Activated T-helper 17 cell treated with anti-CD3 and anti-CD28 coated beads, Interleukin-2, amount 50 U/mL, for 72 hours (primary cell): ENCODE results near the gene TSPAN2. TPM values are rescaled to one million over a fixed set of nuclear protein-coding genes. Genes with fewer than 3 reads are reported as not detected.

ENCODE experiments used
- ATAC-seq: fragments of 150-1000 bp; cut with Tn5 transposase; replicated peaks from 2 replicates; pipeline ENCODE4 v1.10.0; 2021; ENCODE audit warnings: mild to moderate bottlenecking, moderate library complexity
- H3K27ac Mint-ChIP-seq: one replicate; pipeline ENCODE4 v1.8.0; 2022; ENCODE audit warnings: mixed read lengths
- H3K27me3 Mint-ChIP-seq: one replicate; pipeline ENCODE4 v1.8.0; 2022; ENCODE audit warnings: mixed read lengths
- H3K36me3 Mint-ChIP-seq: one replicate; pipeline ENCODE4 v1.8.0; 2022; ENCODE audit warnings: low read depth, mild to moderate bottlenecking, mixed read lengths
- H3K4me1 Mint-ChIP-seq: one replicate; pipeline ENCODE4 v1.8.0; 2022; ENCODE audit warnings: mixed read lengths
- H3K4me3 Mint-ChIP-seq: one replicate; pipeline ENCODE4 v1.8.0; 2022; ENCODE audit warnings: mild to moderate bottlenecking, mixed read lengths
- H3K9me3 Mint-ChIP-seq: one replicate; pipeline ENCODE4 v1.8.0; 2022; ENCODE audit warnings: mixed read lengths
- total RNA-seq, 2 donors: library from RNA; stranded (reverse); gene quantifications; one replicate each; pipeline ENCODE4 v1.2.3, GENCODE V29; 2022

Gene TSPAN2
- total RNA-seq, 2 donors from 2014 or later: 0.95 to 2.5 TPM

GRCh38 chr1:115121793-115122192 is 32.5 kb upstream of the TSPAN2 start:
- H3K27ac Mint-ChIP-seq: no peak overlapping the region
- H3K4me1 Mint-ChIP-seq: no peaks in the 10 kb centered on the region
- peaks cover 10% of the 10 kb centered on the region for H3K9me3 Mint-ChIP-seq
- H3K36me3 Mint-ChIP-seq: no peaks in the 10 kb centered on the region
- H3K4me3 Mint-ChIP-seq: no peak overlapping the region
- peaks cover 28% of the 10 kb centered on the region for H3K27me3 Mint-ChIP-seq
- no peak for ATAC-seq

GRCh38 chr1:115120296-115120695 is 31.0 kb upstream of the TSPAN2 start:
- Mint-ChIP-seq H3K9me3 (peaks cover 10% of the 10 kb centered on the region), H3K4me3 (no peak overlapping the region), H3K36me3 (no peaks in the 10 kb centered on the region), H3K27me3 (peaks cover 28% of the 10 kb centered on the region), H3K27ac (no peak overlapping the region), H3K4me1 (no peaks in the 10 kb centered on the region)
- no peak for ATAC-seq

DNA sequence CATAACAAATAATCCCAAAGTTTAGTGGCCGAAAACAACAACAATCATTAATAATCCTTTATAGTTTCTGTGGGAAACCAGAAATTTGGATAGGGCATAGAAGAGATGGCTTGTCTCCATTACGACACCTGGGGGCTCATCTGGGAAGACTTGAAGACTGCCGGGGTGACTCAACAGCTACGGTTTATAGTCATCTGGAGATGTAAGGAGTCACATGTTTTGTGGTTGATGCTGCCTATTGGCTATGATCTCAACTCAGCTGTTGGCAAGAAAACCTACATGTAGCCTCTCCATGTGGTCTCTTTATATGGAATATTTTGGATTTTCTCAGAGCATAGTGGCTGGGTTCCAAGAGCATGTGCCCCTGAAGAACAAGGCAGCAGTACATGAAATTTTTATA is 29.3 kb upstream of the TSPAN2 start:
- H3K27me3 Mint-ChIP-seq: peaks cover 19% of the 10 kb centered on the region
- no peak overlapping the region for H3K27ac Mint-ChIP-seq
- H3K36me3 Mint-ChIP-seq: no peaks in the 10 kb centered on the region
- no peaks in the 10 kb centered on the region for H3K4me1 Mint-ChIP-seq
- no peak overlapping the region for H3K4me3 Mint-ChIP-seq
- peaks cover 10% of the 10 kb centered on the region for H3K9me3 Mint-ChIP-seq
- ATAC-seq: no peak

GRCh38 chr1:115118086-115118485 is 28.8 kb upstream of the TSPAN2 start:
- Mint-ChIP-seq H3K4me3 (no peak overlapping the region), H3K36me3 (no peaks in the 10 kb centered on the region), H3K9me3 (peaks cover 8% of the 10 kb centered on the region), H3K27ac (no peak overlapping the region), H3K4me1 (no peaks in the 10 kb centered on the region), H3K27me3 (peaks cover 17% of the 10 kb centered on the region)
- ATAC-seq: no peak

- Mint-ChIP-seq H3K36me3 (no peaks in the 10 kb centered on the region), H3K27ac (no peak overlapping the region), H3K4me3 (no peak overlapping the region), H3K4me1 (no peaks in the 10 kb centered on the region), H3K27me3 (peaks cover 15% of the 10 kb centered on the region), H3K9me3 (peaks cover 7% of the 10 kb centered on the region)
- ATAC-seq: no peak
Measured at GRCh38 chr1:115117298-115117697, 28.0 kb upstream of the TSPAN2 start.

- ATAC-seq: no peak
- peaks cover 7% of the 10 kb centered on the region for H3K27me3 Mint-ChIP-seq
- H3K36me3 Mint-ChIP-seq: no peaks in the 10 kb centered on the region
- no peaks in the 10 kb centered on the region for H3K4me1 Mint-ChIP-seq
- no peak overlapping the region for H3K4me3 Mint-ChIP-seq
- no peak overlapping the region for H3K27ac Mint-ChIP-seq
- no peaks in the 10 kb centered on the region for H3K9me3 Mint-ChIP-seq
Measured at GRCh38 chr1:115116512-115116911, 27.2 kb upstream of the TSPAN2 start.

DNA sequence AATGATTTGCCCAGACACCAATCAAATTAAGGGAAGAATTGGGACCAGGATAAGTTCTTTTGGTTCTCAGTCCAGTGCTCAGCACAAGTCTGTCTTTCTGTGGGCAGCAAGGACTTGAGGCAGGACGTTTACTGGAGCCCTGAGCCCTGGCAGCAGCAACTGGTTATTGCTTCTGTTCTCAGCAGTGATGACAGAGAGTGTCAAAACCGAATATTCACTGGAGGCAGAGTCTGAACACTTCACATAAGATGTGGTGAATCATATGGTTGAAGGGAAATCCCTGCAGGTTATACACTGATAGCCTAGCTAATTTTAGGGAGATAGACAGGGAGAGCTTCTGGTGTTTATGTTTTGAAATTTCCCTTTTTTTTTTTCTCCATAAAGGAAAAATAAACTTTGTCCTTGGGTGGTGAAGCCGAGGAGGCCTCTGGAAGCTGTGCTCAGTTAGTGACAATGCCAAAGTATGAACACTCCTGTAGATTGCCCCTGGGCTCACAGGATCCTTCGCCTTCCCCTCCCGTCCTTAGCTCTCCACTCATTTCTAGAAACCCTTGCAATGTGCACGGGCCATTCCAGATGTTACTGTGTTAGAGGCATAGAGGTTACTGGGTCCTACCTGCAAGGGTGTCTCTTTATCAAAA is 26.3 kb upstream of the TSPAN2 start:
- Mint-ChIP-seq H3K4me1 (no peaks in the 10 kb centered on the region), H3K27me3 (peaks cover 3% of the 10 kb centered on the region), H3K36me3 (no peaks in the 10 kb centered on the region), H3K4me3 (no peak overlapping the region), H3K9me3 (no peaks in the 10 kb centered on the region), H3K27ac (no peak overlapping the region)
- peak; percentile 45 for ATAC-seq

GRCh38 chr1:115114308-115114707 is 25.0 kb upstream of the TSPAN2 start:
- ATAC-seq: no peak
- H3K9me3 Mint-ChIP-seq: no peaks in the 10 kb centered on the region
- no peaks in the 10 kb centered on the region for H3K36me3 Mint-ChIP-seq
- no peak overlapping the region for H3K27ac Mint-ChIP-seq
- no peak overlapping the region for H3K4me3 Mint-ChIP-seq
- no peaks in the 10 kb centered on the region for H3K4me1 Mint-ChIP-seq
- no peaks in the 10 kb centered on the region for H3K27me3 Mint-ChIP-seq

DNA sequence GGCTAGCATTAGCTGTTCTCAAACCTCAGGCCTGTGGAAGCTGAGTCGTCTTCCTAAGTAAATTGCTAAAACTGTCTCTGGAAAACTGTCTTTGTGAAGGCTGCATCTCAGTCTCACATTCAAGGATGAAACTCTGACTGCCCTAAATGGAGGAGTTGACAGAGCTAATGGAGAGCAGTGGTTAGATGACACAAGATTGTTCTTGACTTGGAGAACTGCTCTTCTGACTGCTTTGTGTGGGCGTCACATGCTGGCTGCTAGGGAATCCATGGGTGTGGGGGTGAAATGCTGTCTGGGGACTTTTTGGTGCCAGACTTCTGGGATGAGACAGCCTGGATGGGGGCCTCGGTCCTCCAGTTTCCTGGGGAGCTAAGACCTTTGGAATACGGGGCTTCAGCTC is 24.5 kb upstream of the TSPAN2 start:
- H3K9me3 Mint-ChIP-seq: no peaks in the 10 kb centered on the region
- H3K36me3 Mint-ChIP-seq: no peaks in the 10 kb centered on the region
- H3K4me1 Mint-ChIP-seq: no peaks in the 10 kb centered on the region
- H3K27ac Mint-ChIP-seq: no peak overlapping the region
- H3K27me3 Mint-ChIP-seq: no peaks in the 10 kb centered on the region
- no peak for ATAC-seq
- no peak overlapping the region for H3K4me3 Mint-ChIP-seq

DNA sequence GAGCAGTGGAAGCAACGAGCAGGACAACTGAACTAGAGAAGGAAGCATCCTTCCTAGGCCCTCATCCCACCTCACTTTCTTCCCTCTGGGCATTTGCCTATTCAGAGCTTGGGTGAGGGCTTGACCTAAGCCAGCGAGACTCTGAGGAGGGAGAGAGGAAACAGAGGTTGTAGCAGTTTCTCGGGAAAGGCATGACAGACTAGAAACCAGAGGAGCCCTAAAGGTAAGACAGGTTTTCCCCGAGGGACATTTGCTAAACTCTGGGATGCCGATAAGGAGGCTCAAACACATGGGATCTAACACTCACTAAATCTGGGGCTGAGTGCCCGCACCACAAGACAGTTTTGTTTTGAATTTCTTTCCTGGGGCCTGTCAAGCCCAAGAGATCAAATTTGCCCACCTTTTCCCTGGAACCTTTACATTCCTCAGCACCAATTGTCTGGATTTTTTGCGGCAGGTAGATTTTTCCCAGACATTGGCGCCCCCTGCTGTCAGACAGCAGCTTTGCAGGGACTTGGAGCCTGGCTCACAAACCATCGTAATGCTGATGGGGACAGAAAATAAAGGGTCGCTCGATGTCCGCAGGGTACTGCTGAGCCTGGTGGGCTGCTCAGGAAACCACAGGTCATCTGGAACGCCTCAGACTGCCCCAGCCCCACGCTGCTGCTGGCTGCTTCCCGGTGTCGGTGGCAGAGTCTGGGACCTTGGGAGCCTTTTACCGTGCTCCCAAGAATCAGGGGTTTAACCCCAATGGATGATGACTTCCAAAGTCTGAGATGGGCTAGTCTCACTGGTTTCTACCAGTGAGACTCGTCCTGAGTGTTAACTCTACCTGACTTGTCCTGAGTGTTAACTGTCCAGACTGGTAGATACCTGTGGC is 23.4 kb upstream of the TSPAN2 start:
- Mint-ChIP-seq H3K27ac (no peak overlapping the region), H3K4me3 (no peak overlapping the region), H3K9me3 (no peaks in the 10 kb centered on the region), H3K36me3 (no peaks in the 10 kb centered on the region), H3K4me1 (peaks cover 5% of the 10 kb centered on the region), H3K27me3 (no peaks in the 10 kb centered on the region)
- no peak for ATAC-seq

DNA sequence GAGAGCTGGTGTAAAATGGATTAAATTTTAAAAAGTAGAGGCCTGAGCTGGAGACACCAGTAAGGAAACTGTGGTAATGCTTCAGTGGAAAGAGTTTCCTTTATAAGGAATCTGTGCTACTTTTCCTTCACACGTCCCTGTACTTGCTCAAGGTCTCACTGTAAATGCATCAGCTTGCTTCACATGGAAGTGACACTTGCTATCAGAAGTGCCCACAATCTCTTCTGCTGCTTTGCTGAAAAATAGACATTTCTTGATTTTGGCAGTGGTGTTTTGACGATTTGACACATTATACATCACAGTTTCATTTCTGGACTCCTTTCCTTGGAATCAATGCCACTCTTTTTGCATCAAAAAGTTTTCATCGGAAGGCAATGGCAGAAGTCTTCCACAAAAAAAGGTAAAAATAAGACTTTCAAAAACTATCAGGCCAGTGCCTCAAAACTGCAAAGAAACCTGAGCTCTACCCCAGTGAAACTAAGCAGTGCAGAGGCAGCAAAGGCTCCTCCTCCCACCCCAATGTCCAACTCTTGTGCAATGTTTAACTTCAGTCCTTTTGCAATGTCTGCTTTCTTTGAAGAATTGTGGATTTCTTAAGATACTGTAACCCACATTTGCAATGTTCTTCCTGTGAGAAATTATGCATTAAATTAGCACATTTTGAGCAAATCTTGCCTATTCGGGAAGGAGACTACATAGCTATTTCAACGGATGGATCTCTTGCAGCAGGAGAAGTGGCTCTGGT is 18.4 kb upstream of the TSPAN2 start:
- Mint-ChIP-seq H3K4me3 (no peak overlapping the region), H3K4me1 (peaks cover 10% of the 10 kb centered on the region), H3K9me3 (no peaks in the 10 kb centered on the region), H3K27me3 (no peaks in the 10 kb centered on the region), H3K27ac (no peak overlapping the region), H3K36me3 (no peaks in the 10 kb centered on the region)
- ATAC-seq: no peak

- H3K27me3 Mint-ChIP-seq: no peaks in the 10 kb centered on the region
- H3K27ac Mint-ChIP-seq: no peak overlapping the region
- no peak overlapping the region for H3K4me3 Mint-ChIP-seq
- no peaks in the 10 kb centered on the region for H3K36me3 Mint-ChIP-seq
- no peaks in the 10 kb centered on the region for H3K9me3 Mint-ChIP-seq
- H3K4me1 Mint-ChIP-seq: peaks cover 10% of the 10 kb centered on the region
- no peak for ATAC-seq
Measured at GRCh38 chr1:115105831-115106230, 16.5 kb upstream of the TSPAN2 start.

GRCh38 chr1:115099693-115100050 is 10.4 kb upstream of the TSPAN2 start:
- peak; percentile 82 for ATAC-seq
- H3K4me3 Mint-ChIP-seq: peak overlapping the region; percentile 90
- H3K4me1 Mint-ChIP-seq: peaks cover 32% of the 10 kb centered on the region
- H3K27me3 Mint-ChIP-seq: no peaks in the 10 kb centered on the region
- H3K9me3 Mint-ChIP-seq: no peaks in the 10 kb centered on the region
- peak overlapping the region; percentile 96 for H3K27ac Mint-ChIP-seq
- no peaks in the 10 kb centered on the region for H3K36me3 Mint-ChIP-seq

DNA sequence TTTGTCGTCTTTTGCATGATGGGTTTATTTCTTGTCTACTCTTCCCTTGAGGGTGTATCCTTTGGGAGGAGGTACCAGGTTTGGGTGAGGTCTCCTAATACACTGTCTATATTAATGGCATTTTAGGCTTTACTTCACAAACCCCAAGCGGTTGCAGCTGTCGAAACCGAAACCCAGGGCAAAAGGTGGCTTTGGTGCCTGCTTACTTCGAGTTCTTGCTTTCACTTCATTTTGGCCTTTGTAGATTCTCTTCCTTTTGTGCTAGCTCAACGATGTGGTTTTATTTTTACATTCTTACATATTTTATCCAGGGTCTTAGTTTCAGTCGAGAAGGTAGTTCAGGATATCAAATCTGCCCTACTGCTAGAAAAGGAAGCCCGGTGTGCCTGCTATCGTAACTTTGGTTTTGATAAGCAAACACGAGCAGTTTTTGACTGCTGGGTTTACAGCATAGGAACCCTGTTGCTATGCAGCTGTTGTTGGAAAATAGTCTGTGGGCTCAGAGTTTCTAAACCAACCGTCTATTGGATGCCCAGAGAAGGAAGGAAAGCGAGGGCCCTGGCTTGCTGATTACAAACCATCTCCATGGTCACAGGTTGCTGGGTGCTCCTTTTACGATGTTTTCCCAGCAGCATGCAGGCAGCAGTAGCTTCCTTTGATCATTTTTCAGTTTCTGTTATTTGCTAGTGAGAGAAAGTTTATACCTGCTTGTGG is 9.8 kb upstream of the TSPAN2 start:
- H3K27me3 Mint-ChIP-seq: no peaks in the 10 kb centered on the region
- no peaks in the 10 kb centered on the region for H3K36me3 Mint-ChIP-seq
- H3K4me1 Mint-ChIP-seq: peaks cover 32% of the 10 kb centered on the region
- peak overlapping the region; percentile 90 for H3K4me3 Mint-ChIP-seq
- peak; percentile 77 for ATAC-seq
- H3K9me3 Mint-ChIP-seq: no peaks in the 10 kb centered on the region
- H3K27ac Mint-ChIP-seq: peak overlapping the region; percentile 96
